ENCODE results near the gene TMEM131L. TPM values are rescaled to one million over a fixed set of nuclear protein-coding genes. Genes with fewer than 3 reads are reported as not detected.
"Not testable (repeated sequence)": the region's sequence is repeated elsewhere in the genome, so short reads cannot be mapped to it uniquely, and the experiment has no call there.

Gene TMEM131L
- total RNA-seq, 1 donor from 2014 or later = 29.8 TPM

DNA sequence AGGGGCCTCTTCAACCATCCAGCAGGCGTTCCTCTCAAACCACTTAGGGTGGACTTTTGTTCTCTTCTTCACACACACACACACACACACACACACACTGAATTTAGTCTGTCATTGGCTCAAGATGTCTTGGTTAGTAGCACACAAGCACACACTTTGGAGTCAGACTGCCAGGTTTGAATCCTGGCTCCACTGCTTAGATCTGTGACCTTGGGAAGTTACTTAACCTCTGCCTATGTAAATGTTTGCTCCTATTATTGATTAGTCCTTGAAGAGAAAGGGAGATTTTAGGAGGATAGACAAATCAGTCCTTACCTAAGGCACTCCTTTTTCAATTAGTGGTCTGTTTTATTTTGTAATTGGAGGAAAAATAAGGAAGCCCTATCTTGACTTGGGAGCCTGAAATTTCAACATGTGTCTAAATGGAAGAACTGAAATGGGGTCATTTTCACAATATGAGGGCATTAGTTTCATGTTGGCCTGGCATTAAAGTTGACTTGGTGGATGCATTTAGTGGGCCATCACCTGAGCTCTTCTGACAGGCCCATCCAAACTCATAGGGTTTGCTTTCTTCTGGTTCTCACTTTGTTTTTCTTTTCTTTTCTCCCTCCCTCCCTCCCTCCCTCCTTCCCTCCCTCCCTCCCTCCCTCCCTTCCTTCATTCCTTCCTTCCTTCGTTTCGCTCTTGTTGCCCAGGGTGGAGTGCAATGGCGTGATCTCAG, 13.3 kb upstream of the TMEM131L start:
- no peaks in the 10 kb centered on the region for H3K36me3 Mint-ChIP-seq (ENCODE audit: low read depth, unreplicated experiment)
- no peak overlapping the region for H3K4me3 Mint-ChIP-seq (ENCODE audit: unreplicated experiment)
- H3K4me1 Mint-ChIP-seq (ENCODE audit: unreplicated experiment) = peaks cover 9% of the 10 kb centered on the region
- TF ChIP-seq, protein P1, sequence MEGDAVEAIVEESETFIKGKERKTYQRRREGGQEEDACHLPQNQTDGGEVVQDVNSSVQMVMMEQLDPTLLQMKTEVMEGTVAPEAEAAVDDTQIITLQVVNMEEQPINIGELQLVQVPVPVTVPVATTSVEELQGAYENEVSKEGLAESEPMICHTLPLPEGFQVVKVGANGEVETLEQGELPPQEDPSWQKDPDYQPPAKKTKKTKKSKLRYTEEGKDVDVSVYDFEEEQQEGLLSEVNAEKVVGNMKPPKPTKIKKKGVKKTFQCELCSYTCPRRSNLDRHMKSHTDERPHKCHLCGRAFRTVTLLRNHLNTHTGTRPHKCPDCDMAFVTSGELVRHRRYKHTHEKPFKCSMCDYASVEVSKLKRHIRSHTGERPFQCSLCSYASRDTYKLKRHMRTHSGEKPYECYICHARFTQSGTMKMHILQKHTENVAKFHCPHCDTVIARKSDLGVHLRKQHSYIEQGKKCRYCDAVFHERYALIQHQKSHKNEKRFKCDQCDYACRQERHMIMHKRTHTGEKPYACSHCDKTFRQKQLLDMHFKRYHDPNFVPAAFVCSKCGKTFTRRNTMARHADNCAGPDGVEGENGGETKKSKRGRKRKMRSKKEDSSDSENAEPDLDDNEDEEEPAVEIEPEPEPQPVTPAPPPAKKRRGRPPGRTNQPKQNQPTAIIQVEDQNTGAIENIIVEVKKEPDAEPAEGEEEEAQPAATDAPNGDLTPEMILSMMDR (IDR thresholded peaks at IDR 0.05; ENCODE audit: unreplicated experiment) = no peak
- DNase-seq (ENCODE audit: low spot score) = no peak
- H3K27ac Mint-ChIP-seq (ENCODE audit: unreplicated experiment) = no peak overlapping the region
- H3K27me3 Mint-ChIP-seq (ENCODE audit: unreplicated experiment) = peaks cover under 1% of the 10 kb centered on the region
- H3K9me3 Mint-ChIP-seq (ENCODE audit: unreplicated experiment) = no peaks in the 10 kb centered on the region

GRCh38 chr4:153453402-153453801, 12.8 kb upstream of the TMEM131L start:
- Mint-ChIP-seq H3K27ac (ENCODE audit: unreplicated experiment) (no peak overlapping the region), H3K27me3 (ENCODE audit: unreplicated experiment) (peaks cover 1% of the 10 kb centered on the region), H3K4me1 (ENCODE audit: unreplicated experiment) (peaks cover 9% of the 10 kb centered on the region), H3K36me3 (ENCODE audit: low read depth, unreplicated experiment) (no peaks in the 10 kb centered on the region), H3K9me3 (ENCODE audit: unreplicated experiment) (no peaks in the 10 kb centered on the region), H3K4me3 (ENCODE audit: unreplicated experiment) (no peak overlapping the region)
- DNase-seq (ENCODE audit: low spot score) = no peak
- TF ChIP-seq, protein P1 (IDR thresholded peaks at IDR 0.05; ENCODE audit: unreplicated experiment) = no peak

- TF ChIP-seq, protein P1 (IDR thresholded peaks at IDR 0.05; ENCODE audit: unreplicated experiment) = no peak
- H3K27ac Mint-ChIP-seq (ENCODE audit: unreplicated experiment) = no peak overlapping the region
- H3K9me3 Mint-ChIP-seq (ENCODE audit: unreplicated experiment) = no peaks in the 10 kb centered on the region
- peaks cover 4% of the 10 kb centered on the region for H3K4me1 Mint-ChIP-seq (ENCODE audit: unreplicated experiment)
- DNase-seq (ENCODE audit: low spot score) = no peak
- peaks cover 1% of the 10 kb centered on the region for H3K27me3 Mint-ChIP-seq (ENCODE audit: unreplicated experiment)
- no peak overlapping the region for H3K4me3 Mint-ChIP-seq (ENCODE audit: unreplicated experiment)
- H3K36me3 Mint-ChIP-seq (ENCODE audit: low read depth, unreplicated experiment) = no peaks in the 10 kb centered on the region
These were observed 7.2 kb upstream of the TMEM131L start for GRCh38 chr4:153458969-153459368.

DNA sequence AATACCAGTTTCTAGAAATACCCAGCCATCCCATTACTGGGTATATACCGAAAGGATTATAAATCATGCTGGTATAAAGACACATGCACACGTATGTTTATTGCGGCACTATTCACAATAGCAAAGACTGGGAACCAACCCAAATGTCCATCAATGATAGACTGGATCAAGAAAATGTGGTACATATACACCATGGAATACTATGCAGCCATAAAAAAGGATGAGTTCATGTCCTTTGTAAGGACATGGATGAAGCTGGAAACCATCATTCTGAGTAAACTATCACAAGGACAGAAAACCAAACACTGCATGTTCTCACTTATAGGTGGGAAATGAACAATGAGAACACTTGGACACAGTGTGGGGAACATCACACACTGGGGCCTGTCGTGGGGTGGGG, 4.6 kb upstream of the TMEM131L start:
- H3K4me1 Mint-ChIP-seq (ENCODE audit: unreplicated experiment) = peaks cover 19% of the 10 kb centered on the region
- H3K36me3 Mint-ChIP-seq (ENCODE audit: low read depth, unreplicated experiment); DNase-seq (ENCODE audit: low spot score); H3K4me3 Mint-ChIP-seq (ENCODE audit: unreplicated experiment); H3K9me3 Mint-ChIP-seq (ENCODE audit: unreplicated experiment); H3K27me3 Mint-ChIP-seq (ENCODE audit: unreplicated experiment); H3K27ac Mint-ChIP-seq (ENCODE audit: unreplicated experiment): not testable (repeated sequence)

DNA sequence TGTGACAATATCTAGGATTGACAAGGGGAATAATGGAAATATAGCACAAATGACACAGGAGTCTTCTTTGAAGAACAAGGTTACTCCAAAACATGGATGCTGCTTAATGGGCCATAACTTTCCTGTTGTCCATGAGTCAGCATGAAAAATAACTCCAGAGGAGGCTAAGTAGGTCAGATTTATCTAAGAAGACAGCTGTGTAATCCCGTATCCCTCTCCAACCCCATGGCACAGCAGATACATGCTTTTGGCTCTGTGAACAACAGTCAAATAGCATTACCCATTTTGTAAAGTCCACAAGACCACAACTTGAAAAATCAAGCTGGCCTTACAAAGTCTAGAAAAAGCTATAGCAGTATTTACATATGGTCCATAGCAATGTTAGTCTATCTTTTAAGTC, 2.1 kb upstream of the TMEM131L start:
- DNase-seq (ENCODE audit: low spot score) = no peak
- no peak overlapping the region for H3K4me3 Mint-ChIP-seq (ENCODE audit: unreplicated experiment)
- TF ChIP-seq, protein P1 (IDR thresholded peaks at IDR 0.05; ENCODE audit: unreplicated experiment) = no peak
- peak overlapping the region; percentile 36 for H3K27ac Mint-ChIP-seq (ENCODE audit: unreplicated experiment)
- peaks cover 30% of the 10 kb centered on the region for H3K4me1 Mint-ChIP-seq (ENCODE audit: unreplicated experiment)
- no peaks in the 10 kb centered on the region for H3K9me3 Mint-ChIP-seq (ENCODE audit: unreplicated experiment)
- H3K36me3 Mint-ChIP-seq (ENCODE audit: low read depth, unreplicated experiment) = no peaks in the 10 kb centered on the region
- peaks cover 13% of the 10 kb centered on the region for H3K27me3 Mint-ChIP-seq (ENCODE audit: unreplicated experiment)

Measured in endothelial cell (in vitro differentiated cells).